Neural progenitor cell (in vitro differentiated cells): ENCODE results near the gene URI1. TPM values are rescaled to one million over a fixed set of nuclear protein-coding genes. Genes with fewer than 3 reads are reported as not detected.

Experiments used
- DNase-seq: peaks from one replicate; pipeline ENCODE4 v3.0.0-alpha.2; 2016; ENCODE audit warnings: low spot score
- H2AFZ ChIP-seq: fragments of 200-600 bp; sonication (generic); replicated peaks from 2 replicates; pipeline ENCODE4 v1.6.1; 2016; ENCODE audit warnings: antibody characterized with exemption
- H3F3A ChIP-seq: fragments of 200-600 bp; sonication (generic); 2 replicates; pipeline ENCODE4 v1.6.1; 2016; ENCODE audit warnings: antibody characterized with exemption, low read depth
- H3K27ac ChIP-seq: fragments of 200-600 bp; sonication (generic); 2 replicates; pipeline ENCODE4 v1.5.1; 2016; ENCODE audit warnings: mild to moderate bottlenecking
- H3K27me3 ChIP-seq: fragments of 200-600 bp; sonication (generic); 2 replicates; pipeline ENCODE4 v1.6.1; 2016; ENCODE audit warnings: mild to moderate bottlenecking, moderate library complexity
- H3K36me3 ChIP-seq: fragments of 200-600 bp; sonication (generic); 2 replicates; pipeline ENCODE4 v1.5.1; 2016
- H3K4me1 ChIP-seq: fragments of 200-600 bp; sonication (generic); 2 replicates; pipeline ENCODE4 v1.6.1; 2016; ENCODE audit warnings: mixed run types
- H3K4me2 ChIP-seq: fragments of 200-600 bp; sonication (generic); 2 replicates; pipeline ENCODE4 v1.6.1; 2016
- H3K4me3 ChIP-seq: fragments of 200-600 bp; sonication (generic); 2 replicates; pipeline ENCODE4 v1.5.1; 2016
- H3K79me2 ChIP-seq: fragments of 200-600 bp; sonication (generic); 2 replicates; pipeline ENCODE4 v1.6.1; 2016; ENCODE audit warnings: low read depth
- H3K9ac ChIP-seq: fragments of 200-600 bp; sonication (generic); 2 replicates; pipeline ENCODE4 v1.6.1; 2016
- H3K9me3 ChIP-seq: fragments of 200-600 bp; sonication (generic); 2 replicates; pipeline ENCODE4 v1.5.1; 2016; ENCODE audit warnings: low read depth
- H4K20me1 ChIP-seq: fragments of 200-600 bp; sonication (generic); 2 replicates; pipeline ENCODE4 v1.6.1; 2016; ENCODE audit warnings: low read depth
- H3K27ac Mint-ChIP-seq: 3 replicates; pipeline ENCODE4 v1.8.0; 2021; ENCODE audit warnings: mixed read lengths
- H3K27me3 Mint-ChIP-seq: 2 replicates; pipeline ENCODE4 v1.8.0; 2022; ENCODE audit warnings: low read depth, mild to moderate bottlenecking, inconsistent platforms, moderate library complexity, mixed read lengths; ENCODE audit not compliant: insufficient read depth
- H3K36me3 Mint-ChIP-seq: 3 replicates; pipeline ENCODE4 v1.8.0; 2021; ENCODE audit warnings: mixed read lengths
- H3K4me1 Mint-ChIP-seq: 3 replicates; pipeline ENCODE4 v1.8.0; 2021; ENCODE audit warnings: mixed read lengths
- H3K4me3 Mint-ChIP-seq: 3 replicates; pipeline ENCODE4 v1.8.0; 2021; ENCODE audit warnings: mild to moderate bottlenecking, moderate library complexity, mixed read lengths
- H3K9me3 Mint-ChIP-seq: 3 replicates; pipeline ENCODE4 v1.8.0; 2020; ENCODE audit warnings: mixed read lengths
- CTCF ChIP-seq: fragments of 200-600 bp; sonication (generic); IDR thresholded peaks from 2 replicates; pipeline ENCODE4 v1.5.1; 2017; ENCODE audit warnings: antibody characterized with exemption, mild to moderate bottlenecking
- EZH2 ChIP-seq: fragments of 200-600 bp; sonication (generic); IDR thresholded peaks from 2 replicates; pipeline ENCODE4 v1.6.1; 2017; ENCODE audit warnings: antibody characterized with exemption, mild to moderate bottlenecking, moderate library complexity
- EZH2phosphoT487 ChIP-seq: fragments of 200-600 bp; sonication (generic); IDR thresholded peaks from 2 replicates; pipeline ENCODE4 v1.6.1; 2017; ENCODE audit warnings: antibody characterized with exemption
- total RNA-seq: library from RNA; depleted of rRNA; stranded (reverse); fragments of >200 nt; gene quantifications from 2 replicates; pipeline ENCODE4 v1.2.3, GENCODE V29; 2015; ENCODE audit warnings: low replicate concordance

The URI1 gene
- total RNA-seq, 1 donor from 2014 or later, result 94.7 TPM

GRCh38 chr19:30006207-30006606 is 64.2 kb downstream of the URI1 start:
- H3K36me3 Mint-ChIP-seq, result peaks cover 32% of the 10 kb centered on the region
- Histone ChIP-seq H3K79me2 (peaks cover 27% of the 10 kb centered on the region), H3K9ac (no peak overlapping the region), H3K4me3 (no peak overlapping the region), H3K4me1 (peaks cover 17% of the 10 kb centered on the region), H3K4me2 (no peak overlapping the region), H3K36me3 (peaks cover 22% of the 10 kb centered on the region), H3K27ac (no peak overlapping the region), H2AFZ (no peak overlapping the region), H3F3A (peaks cover 5% of the 10 kb centered on the region), H3K27me3 (no peaks in the 10 kb centered on the region), H4K20me1 (peaks cover 6% of the 10 kb centered on the region), H3K9me3 (no peaks in the 10 kb centered on the region)
- H3K27ac Mint-ChIP-seq, result no peak overlapping the region
- no peak overlapping the region for H3K4me3 Mint-ChIP-seq
- peaks cover 35% of the 10 kb centered on the region for H3K4me1 Mint-ChIP-seq
- peaks cover 7% of the 10 kb centered on the region for H3K9me3 Mint-ChIP-seq
- no peaks in the 10 kb centered on the region for H3K27me3 Mint-ChIP-seq
- DNase-seq, result no peak
- TF ChIP-seq CTCF (no peak), EZH2phosphoT487 (no peak), EZH2 (no peak)

DNA sequence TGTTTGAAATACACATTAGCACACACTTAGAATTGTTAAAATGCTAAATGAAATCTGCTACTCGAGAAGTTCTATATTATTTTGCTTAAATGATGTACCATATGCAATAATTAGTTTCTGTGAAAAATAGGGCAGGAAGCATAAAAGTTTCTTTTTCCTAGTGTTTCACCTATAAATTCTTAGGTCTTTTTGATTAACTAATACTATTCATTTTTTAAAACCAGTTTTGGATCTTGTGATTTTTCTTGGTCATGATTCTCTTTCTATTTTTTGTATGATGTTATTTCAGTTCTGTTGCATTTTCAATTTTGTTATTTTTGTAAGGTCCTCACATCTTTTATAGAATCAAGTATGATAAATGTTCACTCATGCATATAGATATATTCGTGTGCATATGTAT is 66.1 kb downstream of the URI1 start:
- no peak overlapping the region for H3K9ac ChIP-seq
- no peaks in the 10 kb centered on the region for H3K27me3 Mint-ChIP-seq
- no peak for TF ChIP-seq EZH2phosphoT487
- TF ChIP-seq CTCF, result no peak
- no peak for TF ChIP-seq EZH2
- H3F3A ChIP-seq, result no peaks in the 10 kb centered on the region
- no peak for DNase-seq
- H4K20me1 ChIP-seq, result peaks cover 6% of the 10 kb centered on the region
- no peak overlapping the region for H3K27ac ChIP-seq
- no peak overlapping the region for H2AFZ ChIP-seq
- peaks cover 10% of the 10 kb centered on the region for H3K4me1 ChIP-seq
- peaks cover 22% of the 10 kb centered on the region for H3K4me1 Mint-ChIP-seq
- no peak overlapping the region for H3K27ac Mint-ChIP-seq
- no peak overlapping the region for H3K4me3 ChIP-seq
- peaks cover 22% of the 10 kb centered on the region for H3K36me3 ChIP-seq
- H3K4me2 ChIP-seq, result no peak overlapping the region
- H3K4me3 Mint-ChIP-seq, result no peak overlapping the region
- peaks cover 4% of the 10 kb centered on the region for H3K9me3 Mint-ChIP-seq
- H3K36me3 Mint-ChIP-seq, result peaks cover 31% of the 10 kb centered on the region
- peaks cover 13% of the 10 kb centered on the region for H3K79me2 ChIP-seq
- H3K27me3 ChIP-seq, result no peaks in the 10 kb centered on the region
- no peaks in the 10 kb centered on the region for H3K9me3 ChIP-seq

GRCh38 chr19:30009013-30009412 is 67.0 kb downstream of the URI1 start:
- H3K4me3 Mint-ChIP-seq, result no peak overlapping the region
- no peak for DNase-seq
- Histone ChIP-seq H3K4me1 (peaks cover 10% of the 10 kb centered on the region), H3K4me2 (no peak overlapping the region), H3F3A (no peaks in the 10 kb centered on the region), H3K9ac (no peak overlapping the region), H4K20me1 (peaks cover 5% of the 10 kb centered on the region), H3K9me3 (no peaks in the 10 kb centered on the region), H2AFZ (no peak overlapping the region), H3K27ac (no peak overlapping the region), H3K79me2 (peaks cover 4% of the 10 kb centered on the region), H3K27me3 (no peaks in the 10 kb centered on the region), H3K36me3 (peaks cover 22% of the 10 kb centered on the region), H3K4me3 (no peak overlapping the region)
- H3K4me1 Mint-ChIP-seq, result peaks cover 13% of the 10 kb centered on the region
- TF ChIP-seq EZH2, result no peak
- TF ChIP-seq CTCF, result no peak
- TF ChIP-seq EZH2phosphoT487, result no peak
- H3K9me3 Mint-ChIP-seq, result peaks cover 4% of the 10 kb centered on the region
- H3K36me3 Mint-ChIP-seq, result peaks cover 31% of the 10 kb centered on the region
- no peak overlapping the region for H3K27ac Mint-ChIP-seq
- no peaks in the 10 kb centered on the region for H3K27me3 Mint-ChIP-seq
